ENCODE measurements around the gene IFNGR1.
"Not testable (repeated sequence)": the region's sequence is repeated elsewhere in the genome, so short reads cannot be mapped to it uniquely, and the experiment has no call there.

IFNGR1 gene

GRCh38 chr6:137235686-137236085 is 16.5 kb upstream of the IFNGR1 start:
- no peak for DNase-seq

GRCh38 chr6:137233911-137234863 is 15.0 kb upstream of the IFNGR1 start:
- DNase-seq = no peak

DNA sequence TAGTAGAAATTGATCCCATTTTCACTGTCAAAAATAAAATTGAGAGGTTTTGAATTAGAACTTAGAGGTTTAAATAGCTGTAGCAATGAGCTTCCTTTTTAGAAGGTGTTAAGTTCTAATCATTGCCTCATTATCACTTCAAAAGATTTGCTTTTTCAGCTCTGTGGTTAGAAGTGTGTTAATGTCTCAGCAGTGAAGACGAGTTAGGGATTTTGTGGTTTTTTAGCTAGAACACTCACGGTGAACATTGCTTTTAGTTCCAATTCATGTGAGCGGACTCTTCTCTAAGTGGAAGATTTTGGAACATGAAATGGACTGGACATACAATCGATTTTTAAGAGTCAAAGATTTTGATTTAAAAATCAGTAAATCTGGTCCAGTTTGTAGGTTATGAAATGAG is 12.7 kb upstream of the IFNGR1 start:
- DNase-seq = no peak

GRCh38 chr6:137230956-137231555 is 11.9 kb upstream of the IFNGR1 start:
- no peak for DNase-seq

- no peak for DNase-seq
Observed at GRCh38 chr6:137230547-137230946, 11.4 kb upstream of the IFNGR1 start.

DNA sequence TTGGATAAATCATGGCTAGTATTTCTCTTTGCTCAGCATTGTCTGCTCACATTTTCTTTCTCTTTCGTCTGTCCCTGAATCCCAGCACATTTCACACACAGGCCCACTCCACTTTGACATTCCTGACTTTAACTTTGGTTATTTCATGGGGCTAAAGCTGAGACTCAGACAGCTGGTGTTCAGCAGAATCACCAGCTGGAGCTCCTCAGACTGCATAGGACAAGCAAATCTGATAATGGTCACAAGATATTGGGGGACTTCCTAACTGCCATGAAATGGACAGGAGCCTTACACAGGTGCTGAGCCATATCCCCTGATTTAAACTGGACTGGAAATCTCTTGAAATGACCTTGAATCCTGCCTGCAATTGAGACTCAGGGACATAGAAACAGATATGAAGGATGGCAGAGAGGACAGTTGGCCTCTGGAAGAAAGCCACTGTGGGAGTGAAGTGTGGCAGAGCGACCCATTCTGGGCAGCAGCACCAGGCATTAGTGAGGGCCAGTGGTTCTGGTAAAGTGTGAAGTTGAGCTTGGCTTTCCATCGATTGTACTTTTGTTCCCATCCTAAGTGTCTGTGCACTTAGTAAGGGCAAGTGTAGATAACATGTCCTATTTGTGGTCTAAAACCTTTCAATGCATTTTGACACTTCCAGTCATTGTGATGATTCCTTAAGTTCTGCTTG is 10.0 kb upstream of the IFNGR1 start:
- no peak for DNase-seq

- no peak for DNase-seq
Observed at GRCh38 chr6:137227871-137228302, 8.7 kb upstream of the IFNGR1 start.

DNA sequence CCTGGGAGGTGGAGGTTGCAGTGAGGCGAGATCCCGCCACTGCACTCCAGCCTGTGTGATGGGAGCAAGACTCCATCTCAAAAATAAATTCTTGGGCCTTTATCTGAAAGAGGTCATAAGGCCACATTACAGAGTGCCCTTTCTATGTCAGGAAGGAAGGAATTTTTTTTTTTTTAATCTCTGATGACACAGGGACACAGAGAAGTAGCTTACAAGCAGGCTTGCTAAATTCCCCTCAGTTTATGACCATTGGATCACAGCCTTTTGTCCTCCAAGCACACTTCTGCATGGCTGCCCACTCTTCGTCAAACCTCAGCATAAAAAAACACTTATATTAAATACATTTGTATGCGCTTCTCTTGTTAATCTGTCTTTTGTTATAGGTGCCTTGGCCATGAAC is 7.5 kb upstream of the IFNGR1 start:
- no peak for DNase-seq

- no peak for DNase-seq
Observed at GRCh38 chr6:137224799-137225198, 5.6 kb upstream of the IFNGR1 start.

- no peak for DNase-seq
Observed at GRCh38 chr6:137223370-137224131, 4.4 kb upstream of the IFNGR1 start.

DNA sequence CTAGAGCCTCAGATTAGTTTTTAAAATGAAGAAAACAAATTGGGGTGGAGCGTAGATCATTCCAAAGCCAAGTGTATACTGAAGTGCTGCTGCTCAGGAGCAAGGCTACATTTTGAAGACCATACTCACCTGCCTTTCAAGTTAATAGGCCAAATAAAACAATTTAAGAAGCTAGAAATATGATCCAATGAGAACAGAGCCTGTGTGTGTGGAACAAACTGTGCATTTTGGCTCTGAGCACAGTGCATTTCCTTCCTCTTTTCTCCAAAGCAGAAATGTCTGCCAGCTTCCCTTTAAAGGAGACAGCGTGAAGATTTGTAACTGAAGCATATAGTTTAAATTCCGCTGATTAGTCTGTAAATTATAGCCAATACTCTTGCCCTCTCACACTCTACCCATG is 3.2 kb upstream of the IFNGR1 start:
- no peak for DNase-seq

DNA sequence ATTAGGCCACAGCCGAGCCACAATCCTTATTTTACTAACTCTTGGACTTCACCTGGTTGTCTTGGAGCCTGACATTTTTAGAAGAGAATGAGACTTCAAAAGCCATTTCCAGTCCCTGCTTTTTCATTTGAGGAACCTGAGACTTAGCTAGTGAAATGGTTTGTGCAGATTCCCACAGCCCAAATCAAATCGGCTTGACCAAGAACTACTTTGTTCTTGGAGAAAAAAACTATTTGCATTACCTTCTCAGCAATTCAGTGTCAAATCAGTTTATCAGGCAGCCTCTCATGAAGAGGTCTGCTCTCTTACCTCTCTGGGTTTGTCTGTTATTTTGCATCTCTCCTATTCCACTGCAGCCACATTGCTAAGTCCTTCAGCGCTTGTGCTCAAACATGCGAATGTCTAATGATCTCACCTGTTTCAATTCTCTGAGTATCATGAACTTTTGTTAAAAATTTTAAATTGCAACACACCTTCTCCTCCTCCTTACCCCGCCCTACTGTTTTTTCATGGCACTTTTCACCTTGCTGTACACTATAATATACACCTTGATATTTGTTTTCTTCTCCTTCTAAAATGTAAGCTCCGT is 573 bp upstream of the IFNGR1 start:
- peak in 1 of 2 experiments; percentile 41 for DNase-seq

DNA sequence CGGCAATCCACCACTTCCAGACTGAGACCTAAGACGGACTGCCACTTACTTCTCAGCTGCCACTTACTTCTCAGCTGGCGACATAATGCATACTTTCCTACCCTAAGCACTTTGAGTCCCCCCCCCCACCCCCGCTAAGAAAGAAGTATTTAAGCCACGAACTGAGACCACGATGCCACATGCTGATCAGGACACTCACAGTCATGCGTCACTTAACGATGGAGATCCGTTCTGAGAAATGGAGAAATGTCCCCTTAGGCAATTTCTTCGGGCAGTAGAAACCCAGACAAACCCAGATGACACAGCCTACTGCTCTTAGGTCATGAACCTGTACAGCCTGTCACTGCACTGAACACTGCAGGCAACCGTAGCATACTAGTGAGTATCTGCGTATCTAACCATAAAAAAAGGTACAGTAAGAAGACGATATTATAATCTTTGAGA is 690 bp downstream of the IFNGR1 start:
- peak; percentile 9 to 38 for DNase-seq

GRCh38 chr6:137217801-137218472 is 1.2 kb downstream of the IFNGR1 start:
- DNase-seq = no peak

DNA sequence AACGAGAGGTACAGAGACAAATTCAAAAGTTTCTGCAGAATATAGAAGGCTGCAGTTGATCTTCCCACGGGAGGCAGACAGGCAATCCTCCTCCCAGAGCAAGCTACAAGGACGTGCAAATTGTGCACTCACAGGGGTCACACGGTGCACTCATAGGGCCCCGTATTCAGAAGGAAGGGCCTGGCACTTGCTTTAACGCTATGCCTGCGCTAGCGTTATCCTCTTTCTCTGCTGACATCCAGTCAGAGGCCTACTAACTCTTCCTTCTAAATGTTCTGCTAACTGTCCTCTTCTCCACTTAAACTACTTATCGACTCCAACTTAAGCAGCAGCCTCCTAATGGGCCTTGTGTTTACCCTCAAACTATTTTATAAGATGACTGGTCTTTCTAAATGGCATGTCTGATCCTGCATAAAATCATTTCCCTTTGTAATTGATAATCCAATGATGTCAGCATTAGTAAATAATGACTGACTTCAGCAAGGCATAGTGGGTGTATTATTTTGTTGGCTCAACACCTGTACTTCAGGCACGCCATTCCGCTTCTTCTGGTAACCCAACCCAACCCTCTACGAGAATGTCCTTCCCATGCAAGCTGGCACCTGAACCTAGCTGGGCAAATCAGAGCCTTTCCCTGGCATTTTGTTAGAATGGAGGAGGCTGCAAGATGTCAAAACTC is 2.2 kb downstream of the IFNGR1 start:
- DNase-seq = no peak

GRCh38 chr6:137216106-137216505 is 3.1 kb downstream of the IFNGR1 start:
- DNase-seq = no peak

DNA sequence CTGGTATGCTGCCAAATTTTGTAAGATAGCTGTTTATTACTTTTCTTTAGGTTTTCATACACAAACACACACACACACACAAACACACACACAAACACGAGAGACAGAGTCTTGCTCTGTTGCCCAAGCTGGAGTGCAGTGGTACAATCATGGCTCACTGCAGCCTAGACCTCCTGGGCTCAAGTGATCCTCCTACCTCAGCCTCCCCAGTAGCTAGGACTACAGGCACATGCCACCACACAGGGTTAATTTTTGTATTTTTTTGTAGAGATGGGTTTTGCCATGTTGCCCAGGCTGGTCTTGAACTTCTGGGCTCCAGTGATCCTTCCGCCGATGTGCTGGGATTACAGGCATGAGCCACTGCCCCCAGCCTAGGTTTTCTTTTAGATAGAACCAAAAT is 3.6 kb downstream of the IFNGR1 start:
- DNase-seq = not testable (repeated sequence)

DNA sequence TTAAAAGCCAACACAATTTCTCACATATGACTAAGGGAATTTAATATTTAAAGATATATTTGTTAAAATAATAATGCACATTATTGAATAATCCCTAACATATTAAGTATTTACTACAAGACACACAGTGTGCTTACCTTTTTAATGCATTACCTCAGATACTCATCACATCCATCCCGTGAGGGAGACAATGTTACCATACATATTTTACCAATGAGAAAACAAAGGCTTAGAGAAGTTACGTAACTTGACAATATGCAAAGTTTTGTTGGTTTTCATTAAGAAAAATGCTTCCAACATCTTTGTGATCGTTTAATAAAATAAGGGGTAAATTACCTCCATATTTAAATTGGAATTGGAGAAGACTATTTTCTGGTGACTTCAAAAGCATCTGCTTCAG is 4.3 kb downstream of the IFNGR1 start:
- DNase-seq = no peak

- no peak for DNase-seq
Observed at GRCh38 chr6:137213813-137214212, 5.4 kb downstream of the IFNGR1 start.

- no peak for DNase-seq
Observed at GRCh38 chr6:137213331-137213740, 5.8 kb downstream of the IFNGR1 start.

GRCh38 chr6:137211910-137212309 is 7.3 kb downstream of the IFNGR1 start:
- no peak for DNase-seq

All from NCI-H526 (cell line).